ENCODE data around the gene MED13.

- TF ChIP-seq POLR2A (IDR thresholded peaks at IDR 0.05) (no peak), CTCF (IDR thresholded peaks at IDR 0.05) (no peak), POLR2AphosphoS5 (IDR thresholded peaks at IDR 0.05) (peak; percentile 2), EP300 (IDR thresholded peaks at IDR 0.05) (no peak)
These were observed 138.3 kb downstream of the MED13 start for GRCh38 chr17:61926826-61927207.

All from gastroesophageal sphincter (tissue), 3 donors.